GM21529 (cell line): ENCODE measurements around the gene GALNT12.

Experiments
- ATAC-seq: cut with Tn5 transposase; IDR thresholded peaks from one replicate; pipeline ENCODE4 v1.9.1; 2021; ENCODE audit not compliant: unreplicated experiment

Gene GALNT12

DNA sequence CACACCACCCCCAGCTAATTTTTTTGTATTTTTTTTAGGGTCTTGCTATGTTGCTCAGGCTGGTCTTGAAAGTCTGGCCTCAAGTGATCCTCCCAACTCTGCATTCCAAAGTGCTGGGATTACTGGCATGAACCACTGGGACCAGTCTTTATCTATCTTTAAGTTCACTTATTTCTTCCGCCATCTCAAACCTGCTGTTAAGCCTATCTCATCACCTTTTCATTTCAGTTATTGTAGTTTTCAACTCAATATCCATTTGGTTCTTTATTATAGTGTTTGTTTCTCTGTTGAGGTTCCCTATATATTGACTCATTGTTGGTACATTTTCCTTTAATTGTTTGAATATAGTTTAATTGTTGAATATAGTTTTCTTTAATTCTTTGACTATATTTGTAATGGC, 48.1 kb downstream of the GALNT12 start:
- no peak for ATAC-seq

DNA sequence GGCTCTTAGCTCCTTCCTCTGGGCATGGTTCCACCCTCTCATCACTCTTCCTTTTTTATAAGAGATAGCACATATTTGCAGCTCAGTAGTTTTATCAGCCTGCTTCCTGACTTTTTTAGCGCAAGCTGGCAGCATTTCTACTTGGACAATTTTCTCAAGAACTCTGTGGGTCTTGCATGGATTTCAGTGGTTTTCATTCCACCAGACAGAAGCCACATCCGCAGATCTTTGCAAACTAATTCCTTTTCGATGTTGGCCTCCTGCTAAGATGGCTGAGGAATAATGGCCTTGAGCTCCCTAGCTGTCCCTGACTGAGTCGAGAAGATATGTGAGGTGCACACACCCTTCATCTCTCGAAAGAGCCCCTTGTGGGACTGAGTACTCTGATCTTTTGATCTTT, 49.5 kb downstream of the GALNT12 start:
- ATAC-seq: no peak

DNA sequence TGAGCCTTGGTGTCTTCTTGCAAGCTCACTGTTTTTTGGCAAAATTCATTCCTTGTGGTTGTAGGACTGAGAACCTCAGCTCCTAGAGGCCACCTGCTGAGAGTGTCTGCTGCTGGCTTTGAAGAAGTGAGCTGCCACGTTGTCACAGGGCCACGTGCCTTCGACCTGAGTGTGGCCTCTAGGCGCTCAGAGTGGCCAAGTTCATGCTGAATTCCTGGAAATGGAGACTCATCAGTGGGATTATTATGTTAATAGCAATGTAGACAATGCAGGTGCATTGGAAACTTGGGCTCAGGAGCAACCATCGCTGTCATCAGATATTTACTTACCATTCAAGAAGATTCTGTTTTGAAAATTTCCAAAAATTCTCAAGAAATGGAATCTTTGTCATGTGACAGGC, 52.5 kb downstream of the GALNT12 start:
- no peak for ATAC-seq

DNA sequence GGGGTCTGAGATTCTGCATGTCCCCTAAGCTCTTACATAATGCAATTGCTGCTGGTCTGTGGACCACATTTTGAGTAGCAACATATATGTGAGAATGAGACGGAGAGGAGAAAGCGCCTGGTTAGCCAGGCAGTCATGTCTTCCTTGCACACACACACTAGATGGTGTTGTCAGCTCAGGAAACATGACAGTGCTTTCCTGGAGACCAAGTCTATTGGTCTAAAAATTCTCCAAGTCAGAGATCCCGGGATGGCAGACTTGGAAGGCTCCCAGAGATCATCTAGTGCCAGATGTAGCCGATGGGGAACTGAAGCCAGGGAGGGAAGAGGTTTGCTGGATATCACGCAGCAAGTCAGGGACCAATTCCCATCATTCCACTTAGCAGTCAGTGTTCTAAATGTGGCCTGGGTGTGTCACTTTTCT, 53.4 kb downstream of the GALNT12 start:
- ATAC-seq: no peak

DNA sequence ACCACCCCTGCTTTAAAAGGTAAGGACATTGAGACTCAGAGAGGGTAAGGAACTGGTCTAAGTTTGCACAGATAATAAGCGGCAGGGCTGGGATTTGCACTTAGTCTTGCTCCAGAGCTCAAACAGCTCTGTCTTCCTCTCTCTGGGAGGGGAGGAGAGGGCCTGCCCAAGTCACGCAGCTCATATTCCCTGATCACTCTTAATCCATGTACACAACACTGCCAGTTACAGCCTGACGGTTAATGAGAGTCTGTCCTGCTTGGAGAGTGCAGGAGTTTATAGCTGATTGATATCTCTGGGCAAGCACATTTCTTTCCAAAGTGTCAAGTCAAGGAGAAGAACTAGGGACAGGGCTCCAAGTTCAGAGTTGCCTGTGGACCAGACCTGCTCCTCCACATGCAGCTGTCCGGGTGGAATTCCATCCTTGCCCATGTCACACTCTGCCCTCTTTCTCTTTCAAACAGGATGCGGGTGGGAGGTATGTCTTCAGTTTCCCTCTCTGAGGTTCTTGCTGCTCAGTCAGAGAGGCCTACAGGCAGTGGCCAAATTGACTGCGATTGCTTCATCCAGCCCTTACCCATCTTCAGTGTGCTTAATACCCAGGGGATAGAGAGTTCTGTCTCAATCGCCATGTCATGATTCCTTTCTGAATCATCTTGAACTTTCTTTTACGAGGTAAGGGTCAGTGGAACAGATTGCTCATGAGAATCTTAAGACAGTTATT, 54.5 kb downstream of the GALNT12 start:
- no peak for ATAC-seq

GRCh38 chr9:98862936-98863335, 55.5 kb downstream of the GALNT12 start:
- no peak for ATAC-seq

DNA sequence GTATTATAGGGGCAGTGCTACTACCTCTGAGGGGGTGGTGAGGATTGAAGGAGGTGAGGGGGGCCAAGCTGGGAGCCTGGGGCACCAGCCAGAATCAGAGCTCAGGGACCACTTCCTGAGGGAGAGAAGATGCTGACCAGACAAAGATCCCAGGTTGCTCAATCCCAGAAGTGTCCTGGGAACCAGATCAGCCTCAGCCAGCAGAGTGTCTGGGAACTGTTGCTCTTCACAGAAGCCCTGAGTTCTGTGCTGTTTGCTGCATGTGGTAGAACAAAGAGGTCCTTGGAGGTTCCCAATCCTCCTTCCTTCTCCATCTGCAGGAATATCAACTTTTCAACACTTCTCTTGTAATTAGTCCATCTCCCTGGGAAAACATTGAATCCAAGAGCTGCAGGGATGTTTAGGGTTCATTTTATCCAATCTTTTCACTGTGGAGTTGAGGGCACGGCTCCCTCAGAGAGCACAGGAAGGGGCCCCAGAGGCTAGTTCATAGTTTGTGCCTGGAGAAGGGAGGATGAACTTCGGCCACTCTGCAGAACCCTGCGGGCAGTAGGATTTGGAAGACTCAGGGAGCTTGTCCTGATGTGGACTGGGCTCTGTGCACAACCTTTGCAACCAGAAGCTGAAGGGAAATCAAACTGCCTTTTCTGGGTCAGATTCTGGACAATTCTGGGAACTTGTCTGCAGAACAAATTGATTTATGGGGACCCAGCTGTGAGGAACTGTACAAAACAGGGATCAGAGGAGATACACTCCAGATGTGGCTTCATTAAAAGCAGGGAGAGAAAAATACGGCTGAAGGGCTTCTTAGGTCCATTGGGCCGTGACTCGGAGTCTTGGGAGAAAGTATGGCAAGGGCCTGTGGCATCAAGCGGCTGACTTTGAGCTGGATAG, 57.1 kb downstream of the GALNT12 start:
- ATAC-seq: no peak

- ATAC-seq: no peak
Measured at GRCh38 chr9:98865284-98865875, 57.9 kb downstream of the GALNT12 start.

GRCh38 chr9:98866435-98867102, 59.1 kb downstream of the GALNT12 start:
- ATAC-seq: no peak

GRCh38 chr9:98867103-98867428, 59.6 kb downstream of the GALNT12 start:
- ATAC-seq: no peak

- no peak for ATAC-seq
Measured at GRCh38 chr9:98867429-98868168, 60.1 kb downstream of the GALNT12 start.

DNA sequence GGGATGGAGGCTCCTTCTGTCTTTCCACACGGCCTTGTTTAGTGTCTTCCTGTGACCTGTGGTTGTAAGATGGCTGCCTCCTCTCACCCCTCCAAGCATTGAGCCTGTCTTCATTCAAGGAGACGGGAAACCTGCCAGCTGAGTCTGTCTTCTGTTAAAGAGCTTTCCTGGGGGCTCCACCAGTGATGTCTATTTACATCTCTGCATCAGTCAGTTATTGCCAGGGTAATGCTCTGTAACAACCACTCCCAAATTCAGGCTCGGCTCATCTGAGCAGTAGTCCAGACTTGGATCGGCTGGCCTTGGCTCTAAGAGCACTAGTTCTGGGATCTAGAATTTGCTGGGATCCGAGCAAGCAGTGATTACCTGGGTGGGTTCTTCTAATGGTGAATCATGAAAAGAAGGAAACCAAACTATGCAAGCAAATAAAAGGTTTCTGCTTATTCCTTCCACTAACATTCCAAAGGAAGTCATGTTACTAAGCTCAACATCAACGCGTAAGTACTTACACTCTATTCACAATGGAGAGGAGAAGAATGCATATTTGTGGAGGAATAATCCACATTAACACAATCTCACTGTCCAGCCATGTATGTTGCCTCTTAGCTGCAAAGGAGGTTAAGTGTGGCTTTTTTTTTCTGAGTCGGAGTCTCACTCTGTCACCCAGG, 61.7 kb downstream of the GALNT12 start:
- ATAC-seq: no peak

DNA sequence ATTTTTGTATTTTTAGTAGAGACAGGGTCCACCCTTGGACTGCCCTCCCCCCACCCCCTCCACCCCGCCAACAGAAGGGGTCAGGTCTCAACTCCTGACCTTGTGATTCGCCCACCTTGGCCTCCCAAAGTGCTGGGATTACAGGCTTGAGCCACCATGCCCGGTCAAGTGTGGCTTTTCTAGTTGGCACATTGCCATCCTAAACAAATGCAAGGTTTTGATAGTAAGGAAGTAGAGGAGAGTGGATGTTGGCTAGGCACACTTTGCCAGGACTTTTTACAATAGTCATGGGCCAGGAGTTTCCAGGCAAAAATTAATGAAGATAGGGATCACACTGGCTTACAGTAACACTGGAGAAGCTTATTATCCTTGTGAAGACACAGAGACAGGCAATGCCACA, 62.4 kb downstream of the GALNT12 start:
- ATAC-seq: no peak

DNA sequence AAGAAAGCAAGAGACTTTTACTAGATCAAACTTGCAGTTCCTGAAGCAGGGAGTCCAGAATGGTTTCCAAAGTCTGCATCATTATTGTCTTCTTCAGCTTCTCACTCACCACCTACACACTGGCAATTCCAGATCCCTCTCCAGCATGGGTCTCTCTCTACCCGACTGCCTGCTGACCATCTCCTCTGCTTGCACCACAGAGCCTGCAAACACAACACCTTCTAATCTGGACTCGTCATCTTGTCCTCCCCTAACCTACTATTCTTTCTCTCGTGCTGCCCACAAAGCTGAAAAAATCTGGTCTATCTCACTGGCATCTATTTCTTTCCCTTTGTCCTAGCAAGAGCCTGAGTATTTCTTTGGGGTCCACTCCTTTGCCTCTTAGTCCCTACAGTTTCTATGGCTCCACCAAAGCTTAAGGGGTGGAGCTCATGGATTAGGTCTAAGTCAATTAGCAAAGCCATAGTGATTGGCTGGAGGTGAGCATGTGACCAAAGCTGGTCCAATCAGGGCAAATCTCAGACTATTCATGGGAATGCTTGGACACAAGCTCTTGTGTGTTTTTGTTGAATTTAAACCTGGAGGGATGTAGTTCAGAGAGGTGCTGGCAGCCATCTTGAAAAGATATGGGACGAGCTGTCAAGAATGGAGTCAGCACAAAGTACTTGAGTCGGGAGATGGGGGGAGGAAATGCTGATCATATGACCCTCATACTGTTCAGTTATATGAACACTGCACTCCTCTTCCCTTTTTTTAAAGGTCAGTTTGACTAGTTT, 63.5 kb downstream of the GALNT12 start:
- ATAC-seq: no peak

- ATAC-seq: no peak
Measured at GRCh38 chr9:98871558-98872065, 64.1 kb downstream of the GALNT12 start.

- ATAC-seq: no peak
Measured at GRCh38 chr9:98873526-98873925, 66.1 kb downstream of the GALNT12 start.

DNA sequence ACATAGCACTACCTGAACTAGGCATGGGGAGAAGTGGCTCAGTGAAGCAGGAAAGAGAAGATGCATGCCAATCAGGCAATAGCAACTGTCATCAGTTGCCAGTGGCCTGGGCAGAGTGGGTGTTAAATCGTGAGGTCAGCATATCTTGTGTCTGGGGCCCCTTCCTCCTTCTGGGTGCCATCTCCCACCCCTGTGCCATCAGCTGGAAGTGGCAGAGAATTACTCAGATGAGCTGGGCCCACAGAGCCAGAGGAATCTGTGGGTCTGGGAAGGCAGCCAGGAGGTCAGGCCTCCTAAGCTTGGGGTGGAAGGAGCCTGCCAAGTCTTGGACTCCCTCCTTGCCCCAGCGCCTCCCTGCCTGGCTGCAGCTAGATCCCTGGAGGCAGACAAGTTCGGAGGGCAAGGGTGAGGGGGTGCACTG, 66.5 kb downstream of the GALNT12 start:
- ATAC-seq: no peak

DNA sequence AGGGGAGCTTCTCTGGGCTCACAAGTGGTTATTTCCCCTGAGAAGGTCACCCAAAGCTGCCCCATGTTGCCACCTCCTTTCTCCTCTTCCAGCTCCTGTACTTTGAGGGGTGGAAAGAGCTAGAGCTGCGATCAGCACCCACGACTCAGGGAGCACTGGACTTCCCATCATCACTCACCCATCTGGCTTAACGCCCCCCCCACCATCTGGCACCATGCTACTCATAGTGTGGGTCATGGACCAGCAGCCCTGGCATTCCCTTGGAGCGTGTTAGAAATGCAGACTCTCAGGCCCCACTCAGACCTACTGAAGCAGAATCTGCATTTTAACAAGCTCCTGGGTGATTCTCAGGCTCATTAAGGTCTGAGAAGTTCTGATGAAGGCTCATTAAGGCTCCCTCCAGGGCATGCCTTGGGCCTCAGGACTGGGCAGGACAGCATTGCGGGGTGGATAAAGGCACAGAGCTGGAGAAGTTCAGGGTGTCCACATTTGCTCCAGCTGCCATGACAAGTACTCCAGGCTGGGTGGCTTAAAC, 67.3 kb downstream of the GALNT12 start:
- no peak for ATAC-seq

DNA sequence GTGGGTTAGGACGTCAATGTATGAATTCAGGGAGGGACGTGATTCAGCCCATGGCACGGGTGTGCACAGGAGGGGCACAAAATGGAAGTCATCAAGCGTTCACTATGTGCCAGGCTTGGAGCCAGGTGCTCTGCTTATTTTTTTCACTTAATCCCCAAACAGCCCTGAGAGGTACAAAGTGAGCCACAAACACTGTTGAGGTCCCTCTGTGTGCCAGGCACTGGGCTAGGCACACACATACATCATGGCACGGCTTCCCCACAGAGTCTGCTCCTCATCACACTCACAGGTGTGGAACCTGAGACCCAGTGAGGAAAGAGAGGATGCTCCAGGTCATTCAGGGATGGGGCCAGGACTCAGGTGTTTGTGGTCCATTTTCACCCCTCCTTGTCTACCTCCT, 68.1 kb downstream of the GALNT12 start:
- no peak for ATAC-seq
